ENCODE measurements around the gene MRI1. TPM values are rescaled to one million over a fixed set of nuclear protein-coding genes. Genes with fewer than 3 reads are reported as not detected.

The MRI1 gene
- total and polyA plus RNA-seq, 2 donors (not counting 3 experiments of a cell fraction or from before 2014, with no cell fraction given), result 56.2 to 63.2 TPM

GRCh38 chr19:13795595-13796300, 31.4 kb downstream of the MRI1 start:
- H3K4me1 ChIP-seq (ENCODE audit: control insufficient read depth, extremely low read depth, insufficient read depth, low read length), result peaks cover 20% of the 10 kb centered on the region
- intact Hi-C loops (cut with micrococcal nuclease) (loop anchor here (1.0 to 2.0 kb wide), 4 partner anchors 8 to 67 kb away; partner anchors contain the start of gene C19orf53), dilution Hi-C loops (cut with MboI; ENCODE audit: extremely low pct_ligation_motif_present, low sequenced_read_pairs) (no loop called here)
- peaks cover 10% of the 10 kb centered on the region for H3K79me2 ChIP-seq (ENCODE audit: control insufficient read depth, insufficient read depth, low read length)
- H3K9me1 ChIP-seq (replicated peaks; ENCODE audit: control insufficient read depth, extremely low read depth, insufficient read depth, low read length), result no peaks in the 10 kb centered on the region
- BruUV-seq (replicated peaks), result no TSS peak
- H2AFZ ChIP-seq (ENCODE audit: low read depth, low read length), result peak overlapping the region; percentile 47
- no peaks in the 10 kb centered on the region for H3K27me3 ChIP-seq (ENCODE audit: control insufficient read depth in 2 of 2, insufficient read depth in 2 of 2, low read length in 2 of 2)
- peak overlapping the region; percentile 72 to 97 (median 87) for H3K4me3 ChIP-seq (replicated peaks in 1 of 3; ENCODE audit: insufficient read depth in 1 of 3, low read depth in 1 of 3, low read length in 3 of 3)
- FAIRE-seq, result no peak
- POLR2A ChIA-PET, result interaction anchor here (0.7 to 2.3 kb wide), 6 partner anchors 8 to 48 kb away, joined by 4 to 14 read pairs (median 6); partner anchors contain the start of gene C19orf53
- H3K27ac ChIP-seq (ENCODE audit: insufficient read depth, low read depth, low read length), result peak overlapping the region; percentile 79
- CTCF ChIA-PET, result interaction anchor here (1.0 to 5.7 kb wide), 10 partner anchors 8 to 67 kb away, joined by 3 to 48 read pairs (median 6); partner anchors contain the start of genes C19orf53 and MRI1
- DNase-seq (ENCODE audit: low read depth, low spot score), result peak; percentile 25
- H3K9me3 ChIP-seq (replicated peaks; ENCODE audit: control insufficient read depth, insufficient read depth, low read length), result no peaks in the 10 kb centered on the region
- H3K36me3 ChIP-seq (ENCODE audit: control insufficient read depth in 2 of 2, extremely low read depth in 1 of 2, insufficient read depth in 2 of 2, low read length in 2 of 2), result no peaks in the 10 kb centered on the region
- TF ChIP-seq POLR2A (IDR thresholded peaks at IDR 0.05; ENCODE audit: low read depth, low read length) (peak; percentile 51), GATA2 (IDR thresholded peaks at IDR 0.05; ENCODE audit: insufficient read depth, insufficient read length, low read depth, low read length) (no peak)
- H3K9ac ChIP-seq (replicated peaks; ENCODE audit: extremely low read depth, insufficient read depth, low read length), result peak overlapping the region; percentile 91
- H3K4me2 ChIP-seq (ENCODE audit: insufficient read depth, low read length), result peak overlapping the region; percentile 96
- no peaks in the 10 kb centered on the region for H4K20me1 ChIP-seq (replicated peaks; ENCODE audit: control insufficient read depth, extremely low read depth, insufficient read depth, low read length)

- peaks cover 10% of the 10 kb centered on the region for H3K79me2 ChIP-seq (ENCODE audit: control insufficient read depth, insufficient read depth, low read length)
- dilution Hi-C loops (cut with MboI; ENCODE audit: extremely low pct_ligation_motif_present, low sequenced_read_pairs) (no loop called here), intact Hi-C loops (cut with micrococcal nuclease) (loop anchor here (1.0 kb wide), 1 partner anchor 66 kb away; no protein-coding TSS in a partner anchor)
- peak overlapping the region; percentile 79 for H3K27ac ChIP-seq (ENCODE audit: insufficient read depth, low read depth, low read length)
- DNase-seq (ENCODE audit: low read depth, low spot score) (peak; percentile 94), FAIRE-seq (peak; percentile 95)
- peaks cover 20% of the 10 kb centered on the region for H3K4me1 ChIP-seq (ENCODE audit: control insufficient read depth, extremely low read depth, insufficient read depth, low read length)
- peak overlapping the region; percentile 26 for H2AFZ ChIP-seq (ENCODE audit: low read depth, low read length)
- TF ChIP-seq FOS (IDR thresholded peaks at IDR 0.05; ENCODE audit: borderline replicate concordance, insufficient read depth, low read length), result peak; percentile 60
- peak; percentile 38 for TF ChIP-seq POLR2AphosphoS5 (IDR thresholded peaks at IDR 0.05; ENCODE audit: insufficient read depth, low read depth, low read length)
- TF ChIP-seq EZH2 (IDR thresholded peaks at IDR 0.05; ENCODE audit: borderline replicate concordance, low read depth, low read length, severe bottlenecking), result no peak
- TF ChIP-seq CTCF (IDR thresholded peaks at IDR 0.05; ENCODE audit: extremely low read depth in 1 of 2, insufficient read depth in 1 of 2, low read depth in 1 of 2, low read length in 2 of 2), result peak; percentile 10 to 41
- TF ChIP-seq JUN (IDR thresholded peaks at IDR 0.05; ENCODE audit: borderline replicate concordance, insufficient read depth, insufficient read length, low read depth), result no peak
- no peak for TF ChIP-seq MYC (IDR thresholded peaks at IDR 0.05; ENCODE audit: low read depth, low read length)
- no peak for TF ChIP-seq MAX (IDR thresholded peaks at IDR 0.05; ENCODE audit: insufficient read depth, insufficient read length)
- no peak for TF ChIP-seq POLR2A (IDR thresholded peaks at IDR 0.05; ENCODE audit: low read depth, low read length)
- no peak for TF ChIP-seq GATA2 (IDR thresholded peaks at IDR 0.05; ENCODE audit: insufficient read depth, insufficient read length, low read depth, low read length)
- H3K9ac ChIP-seq (replicated peaks; ENCODE audit: extremely low read depth, insufficient read depth, low read length), result peak overlapping the region; percentile 91
- no peaks in the 10 kb centered on the region for H3K9me1 ChIP-seq (replicated peaks; ENCODE audit: control insufficient read depth, extremely low read depth, insufficient read depth, low read length)
- no peaks in the 10 kb centered on the region for H4K20me1 ChIP-seq (replicated peaks; ENCODE audit: control insufficient read depth, extremely low read depth, insufficient read depth, low read length)
- peaks cover 0 to 4% of the 10 kb centered on the region in 2 experiments for H3K36me3 ChIP-seq (ENCODE audit: control insufficient read depth in 2 of 2, extremely low read depth in 1 of 2, insufficient read depth in 2 of 2, low read length in 2 of 2)
- ChIA-PET POLR2A (interaction anchor here (0.5 to 1.5 kb wide), 4 partner anchors 8 to 51 kb away, joined by 3 to 14 read pairs (median 6); no protein-coding TSS in a partner anchor), CTCF (interaction anchor here (0.7 to 5.7 kb wide), 9 partner anchors 9 to 66 kb away, joined by 3 to 48 read pairs (median 6); partner anchors contain the start of genes C19orf53 and MRI1)
- no peaks in the 10 kb centered on the region for H3K9me3 ChIP-seq (replicated peaks; ENCODE audit: control insufficient read depth, insufficient read depth, low read length)
- TSS peak; percentile 41 for BruUV-seq (replicated peaks)
- no peaks in the 10 kb centered on the region for H3K27me3 ChIP-seq (ENCODE audit: control insufficient read depth in 2 of 2, insufficient read depth in 2 of 2, low read length in 2 of 2)
- H3K4me3 ChIP-seq (replicated peaks in 1 of 3; ENCODE audit: insufficient read depth in 1 of 3, low read depth in 1 of 3, low read length in 3 of 3), result peak overlapping the region; percentile 72 to 97 (median 87)
- peak overlapping the region; percentile 96 for H3K4me2 ChIP-seq (ENCODE audit: insufficient read depth, low read length)
Observed at GRCh38 chr19:13796301-13797057, 32.2 kb downstream of the MRI1 start.

Data from endothelial cell of umbilical vein (primary cell).